PC-3 (cell line): ENCODE results near the gene ETV3L.

Source experiments
- CTCF ChIP-seq: fragments of 300-600 bp; sonication (generic); conservative IDR thresholded peaks from 2 replicates; pipeline ENCODE4 v1.5.1; 2017; ENCODE audit warnings: antibody characterized with exemption, low read depth, mild to moderate bottlenecking, low read length
- EZH2 ChIP-seq: fragments of 300-600 bp; sonication (generic); IDR thresholded peaks from one replicate; pipeline ENCODE4 v1.6.1; 2017; ENCODE audit warnings: antibody characterized with exemption, mild to moderate bottlenecking, low read length; ENCODE audit not compliant: unreplicated experiment

GRCh38 chr1:157056269-157056668, 43.3 kb downstream of the ETV3L start:
- TF ChIP-seq EZH2 = no peak
- no peak for TF ChIP-seq CTCF
